CD8-positive, alpha-beta memory T cell (primary cell): ENCODE results near the gene SHISAL1. TPM values are rescaled to one million over a fixed set of nuclear protein-coding genes. Genes with fewer than 3 reads are reported as not detected.

Experiments used
- CTCF ChIA-PET: fragments of 350-600 bp; sonication (Branson Sonifier 250); formaldehyde crosslinking; loops from one replicate; lab custom pipeline; 2021; ENCODE audit warnings: antibody characterized with exemption; lab: Charles Lee
- POLR2A ChIA-PET: fragments of 350-600 bp; sonication (Branson Sonifier 250); formaldehyde crosslinking; loops from one replicate; lab custom pipeline; 2021; ENCODE audit warnings: antibody characterized with exemption; lab: Charles Lee
- DNase-seq, 5 donors: peaks; one replicate each; pipeline versions ENCODE4 v3.0.0 to v3.0.0-alpha.2; 2020 to 2022; ENCODE audit warnings: mixed read lengths in 1 of 5
- H3K27ac ChIP-seq: one replicate; pipeline ENCODE4 v1.7.0; 2013; ENCODE audit warnings: low read depth, mild to moderate bottlenecking, low read length, moderate library complexity
- H3K27me3 ChIP-seq: 2 replicates; pipeline ENCODE4 v1.7.0; 2013; ENCODE audit warnings: low read length, mild to moderate bottlenecking; ENCODE audit not compliant: insufficient read depth, poor library complexity, severe bottlenecking
- H3K36me3 ChIP-seq: 2 replicates; pipeline ENCODE4 v1.7.0; 2013; ENCODE audit warnings: mild to moderate bottlenecking, low read length, moderate library complexity; ENCODE audit not compliant: insufficient read depth
- H3K4me1 ChIP-seq: 2 replicates; pipeline ENCODE4 v1.7.0; 2013; ENCODE audit warnings: mild to moderate bottlenecking, low read length, moderate library complexity; ENCODE audit not compliant: insufficient read depth
- H3K4me3 ChIP-seq: 2 replicates; pipeline ENCODE4 v1.7.0; 2013; ENCODE audit warnings: mild to moderate bottlenecking, low read length
- H3K9me3 ChIP-seq: 2 replicates; pipeline ENCODE4 v1.7.0; 2013; ENCODE audit warnings: mild to moderate bottlenecking, low read length
- H3K27ac Mint-ChIP-seq, 8 donors: one replicate each; pipeline ENCODE4 v1.8.0; 2020 to 2021; ENCODE audit warnings: mixed read lengths in 8 of 8, mild to moderate bottlenecking in 6 of 8, inconsistent platforms in 3 of 8, moderate library complexity in 3 of 8
- H3K27me3 Mint-ChIP-seq, 2 donors: one replicate each; pipeline ENCODE4 v1.8.0; 2020 to 2021; ENCODE audit warnings: mixed read lengths in 2 of 2, mild to moderate bottlenecking in 1 of 2, moderate library complexity in 1 of 2
- H3K36me3 Mint-ChIP-seq, 3 donors: one replicate each; pipeline ENCODE4 v1.8.0; 2020 to 2021; ENCODE audit warnings: mixed read lengths in 3 of 3, inconsistent platforms in 1 of 3, mild to moderate bottlenecking in 1 of 3
- H3K4me1 Mint-ChIP-seq, 3 donors: one replicate each; pipeline ENCODE4 v1.8.0; 2020 to 2021; ENCODE audit warnings: mixed read lengths in 3 of 3, inconsistent platforms in 1 of 3, mild to moderate bottlenecking in 1 of 3
- H3K4me3 Mint-ChIP-seq, 7 donors: one replicate each; pipeline ENCODE4 v1.8.0; 2020 to 2021; ENCODE audit warnings: mixed read lengths in 7 of 7, mild to moderate bottlenecking in 6 of 7, moderate library complexity in 4 of 7, inconsistent platforms in 2 of 7
- H3K9me3 Mint-ChIP-seq, 5 donors: one replicate each; pipeline ENCODE4 v1.8.0; 2020 to 2022; ENCODE audit warnings: mixed read lengths in 5 of 5, mild to moderate bottlenecking in 3 of 5, moderate library complexity in 2 of 5, inconsistent platforms in 1 of 5
- polyA plus RNA-seq: library from polyadenylated mRNA; unstranded; fragments of 300-500 nt; fragmentation: Illumina TruSeq; gene quantifications from one replicate; pipeline ENCODE4 v1.2.3, GENCODE V29; 2021
- total RNA-seq, 2 experiments: library from RNA; stranded (reverse); gene quantifications; one replicate each; pipeline ENCODE4 v1.2.3, GENCODE V29; 2021

SHISAL1 gene
- total and polyA plus RNA-seq, 3 experiments from 2014 or later, result not detected

DNA sequence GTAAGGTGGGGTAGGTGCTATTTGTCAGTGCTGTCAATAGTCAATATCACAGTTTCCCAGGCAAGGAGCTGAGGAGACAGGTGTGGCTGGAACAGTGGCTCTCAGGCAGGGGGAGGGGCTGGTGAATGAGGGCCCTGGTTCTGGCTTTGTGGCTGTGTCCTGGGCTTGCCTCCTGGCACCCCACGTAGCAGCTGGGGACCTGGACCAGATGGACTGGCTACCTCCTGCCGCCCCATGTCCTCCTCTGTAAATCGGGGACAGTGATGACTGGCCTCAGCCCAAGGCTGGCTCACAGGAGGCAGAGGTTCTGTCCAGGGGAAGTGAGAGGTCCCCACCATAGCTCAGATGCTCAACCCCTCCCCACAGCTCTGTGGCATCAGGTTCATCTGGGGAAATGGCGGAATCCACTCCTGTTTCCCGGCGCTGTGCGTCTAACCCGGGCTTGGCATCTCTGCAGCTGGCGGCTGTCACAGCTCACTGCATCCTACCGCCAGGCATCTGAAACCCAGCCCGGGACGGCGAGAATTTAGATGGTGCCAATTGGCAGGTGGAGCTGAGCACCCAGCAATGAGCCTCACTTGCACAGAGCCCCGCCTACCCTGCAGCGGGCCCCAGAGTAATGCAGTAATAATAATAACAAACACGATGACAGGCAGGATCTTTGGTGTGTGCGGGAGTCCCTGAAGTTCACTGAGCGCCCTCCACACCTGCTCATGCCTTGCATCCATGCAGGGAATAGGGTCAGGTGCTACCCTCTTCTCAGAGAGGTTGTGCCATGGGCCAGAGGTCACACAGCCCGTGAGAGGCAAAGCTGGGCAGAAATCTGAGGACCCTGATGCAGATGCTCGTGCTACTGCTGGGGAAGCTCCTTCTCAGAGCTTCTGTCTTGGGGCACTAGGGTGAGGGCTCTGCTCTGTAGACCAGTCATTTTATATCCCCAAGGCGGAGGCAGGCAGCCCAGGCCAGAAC is 27.8 kb upstream of the SHISAL1 start:
- CTCF ChIA-PET, result no interaction called here
- Histone ChIP-seq H3K36me3 (no peaks in the 10 kb centered on the region), H3K27me3 (no peaks in the 10 kb centered on the region), H3K4me3 (no peak overlapping the region), H3K4me1 (no peaks in the 10 kb centered on the region), H3K9me3 (no peaks in the 10 kb centered on the region), H3K27ac (no peak overlapping the region)
- POLR2A ChIA-PET, result no interaction called here
- Mint-ChIP-seq H3K27ac (no peak overlapping the region), H3K27me3 (peaks cover 0 to 3% of the 10 kb centered on the region in 2 donors), H3K36me3 (no peaks in the 10 kb centered on the region), H3K4me1 (no peaks in the 10 kb centered on the region), H3K4me3 (no peak overlapping the region), H3K9me3 (no peaks in the 10 kb centered on the region)
- no peak for DNase-seq

DNA sequence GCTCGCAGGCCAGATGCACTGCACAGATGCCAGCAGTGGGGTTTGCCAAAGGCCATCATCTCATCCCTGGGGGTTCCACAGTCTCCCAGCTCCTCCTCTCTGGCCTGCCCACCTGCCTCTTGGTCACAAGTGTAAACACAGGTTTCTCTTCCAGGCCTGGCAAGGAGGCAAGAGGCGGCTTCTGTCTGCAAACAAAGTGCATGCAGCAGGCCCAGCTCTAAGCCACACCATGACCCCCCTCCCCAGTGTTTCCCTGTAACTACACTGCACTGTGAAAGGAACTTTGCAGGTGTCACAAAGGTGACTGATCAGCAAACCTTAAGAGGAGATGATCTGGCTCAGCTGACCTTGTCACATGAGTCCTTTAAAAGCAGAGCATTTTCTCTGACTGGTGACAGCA is 26.2 kb upstream of the SHISAL1 start:
- DNase-seq, result no peak
- no peaks in the 10 kb centered on the region for H3K4me1 ChIP-seq
- H3K9me3 ChIP-seq, result no peaks in the 10 kb centered on the region
- no peaks in the 10 kb centered on the region for H3K36me3 Mint-ChIP-seq
- no peaks in the 10 kb centered on the region for H3K4me1 Mint-ChIP-seq
- no peaks in the 10 kb centered on the region for H3K36me3 ChIP-seq
- peak overlapping the region in 1 of 8 donors; percentile 57 for H3K27ac Mint-ChIP-seq
- ChIA-PET POLR2A (no interaction called here), CTCF (no interaction called here)
- H3K27ac ChIP-seq, result no peak overlapping the region
- no peak overlapping the region for H3K4me3 ChIP-seq
- no peaks in the 10 kb centered on the region for H3K9me3 Mint-ChIP-seq
- no peak overlapping the region for H3K4me3 Mint-ChIP-seq
- peaks cover 0 to 2% of the 10 kb centered on the region in 2 donors for H3K27me3 Mint-ChIP-seq
- H3K27me3 ChIP-seq, result no peaks in the 10 kb centered on the region

DNA sequence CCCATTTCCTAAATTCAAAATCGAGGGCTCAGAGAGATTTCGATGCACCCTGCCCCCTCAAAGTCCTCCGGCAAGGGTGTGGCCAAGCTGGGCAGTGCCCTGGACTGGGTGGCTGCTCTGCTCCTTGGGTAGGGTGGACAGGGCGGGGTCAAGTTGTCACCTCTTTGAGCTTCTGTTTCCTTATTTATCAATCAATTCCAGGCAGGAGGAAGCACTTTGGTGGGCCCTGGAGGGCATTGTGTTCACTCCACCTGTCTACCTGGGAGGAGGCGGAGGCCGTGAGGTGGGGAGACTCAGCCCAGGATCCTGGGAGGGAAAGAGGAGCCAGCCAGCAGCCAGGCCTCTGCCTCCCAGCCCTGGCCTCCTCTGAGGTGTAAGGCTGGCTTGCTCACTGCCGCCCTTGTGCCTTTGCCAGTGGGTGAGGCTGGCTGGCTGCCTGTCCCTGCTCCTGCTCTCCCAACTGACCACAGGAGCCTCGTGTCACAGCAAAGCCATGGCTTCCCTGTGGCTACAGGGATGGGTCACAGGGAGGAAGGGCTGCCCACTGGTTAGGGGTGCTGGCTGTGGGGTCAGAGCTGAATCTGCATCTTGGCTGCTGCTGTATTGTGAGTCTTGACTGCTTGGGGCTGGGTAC is 25.5 kb upstream of the SHISAL1 start:
- Histone ChIP-seq H3K27ac (no peak overlapping the region), H3K36me3 (no peaks in the 10 kb centered on the region), H3K4me3 (no peak overlapping the region), H3K4me1 (no peaks in the 10 kb centered on the region), H3K27me3 (peaks cover 2% of the 10 kb centered on the region), H3K9me3 (no peaks in the 10 kb centered on the region)
- no peak for DNase-seq
- ChIA-PET CTCF (no interaction called here), POLR2A (no interaction called here)
- Mint-ChIP-seq H3K27me3 (no peaks in the 10 kb centered on the region), H3K9me3 (no peaks in the 10 kb centered on the region), H3K27ac (no peak overlapping the region), H3K4me1 (no peaks in the 10 kb centered on the region), H3K36me3 (no peaks in the 10 kb centered on the region), H3K4me3 (no peak overlapping the region)

DNA sequence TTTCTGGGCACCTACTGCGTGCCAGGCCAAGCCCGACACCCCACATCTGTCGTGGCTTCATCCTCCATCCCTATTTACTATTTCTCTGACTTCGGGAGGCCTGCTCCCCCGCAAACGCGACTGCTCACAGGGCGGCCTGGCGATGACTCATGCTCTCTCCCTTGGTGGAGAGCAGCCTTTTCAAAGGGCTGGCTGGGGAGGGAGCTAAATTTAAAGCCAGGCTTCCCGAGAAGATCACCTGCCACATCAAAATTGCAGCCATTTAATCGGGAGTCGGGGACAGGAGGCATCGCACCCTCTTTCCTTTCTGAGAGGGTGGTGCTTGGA is 24.9 kb upstream of the SHISAL1 start:
- Mint-ChIP-seq H3K4me3 (no peak overlapping the region), H3K36me3 (no peaks in the 10 kb centered on the region), H3K4me1 (peaks cover 0 to 2% (median 0%) of the 10 kb centered on the region in 3 donors), H3K9me3 (no peaks in the 10 kb centered on the region), H3K27ac (no peak overlapping the region), H3K27me3 (peaks cover 0 to 4% of the 10 kb centered on the region in 2 donors)
- CTCF ChIA-PET, result no interaction called here
- Histone ChIP-seq H3K4me3 (no peak overlapping the region), H3K4me1 (no peaks in the 10 kb centered on the region), H3K27me3 (peaks cover 8% of the 10 kb centered on the region), H3K9me3 (no peaks in the 10 kb centered on the region), H3K27ac (no peak overlapping the region), H3K36me3 (no peaks in the 10 kb centered on the region)
- DNase-seq, result no peak
- POLR2A ChIA-PET, result no interaction called here

DNA sequence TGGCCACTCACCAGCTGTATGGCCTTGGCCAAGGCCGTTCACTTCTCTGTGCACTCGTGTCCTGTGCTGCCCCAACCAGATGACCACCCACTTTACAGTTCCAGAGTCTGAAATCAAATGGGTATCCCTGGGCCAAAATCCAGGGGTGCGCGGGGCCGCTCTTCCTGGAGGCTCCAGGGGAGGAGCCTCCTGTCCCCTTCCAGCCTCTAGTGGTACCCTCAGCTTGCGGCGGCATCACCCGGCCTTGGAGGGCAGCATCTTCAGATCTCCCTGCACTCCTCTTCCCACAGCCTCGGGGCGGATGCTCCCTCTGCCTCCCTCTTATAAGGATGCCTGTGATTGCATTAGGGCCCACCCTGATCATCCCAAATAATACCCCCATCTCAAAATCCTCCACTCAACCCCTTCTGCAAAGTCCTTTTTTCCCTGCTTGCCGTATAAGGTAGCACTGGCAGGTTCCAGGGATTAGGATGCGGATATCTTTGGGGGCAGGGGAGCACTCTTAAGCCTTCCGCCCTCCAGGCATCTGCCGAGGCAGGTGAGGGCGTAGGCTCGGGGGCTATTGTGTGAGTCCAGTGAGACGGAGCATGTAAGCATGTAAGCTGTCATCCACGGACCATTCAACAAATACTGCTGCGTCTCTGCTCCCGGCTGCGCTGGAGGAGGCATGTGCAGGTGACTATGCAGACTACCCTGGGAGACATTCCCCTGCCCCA is 24.4 kb upstream of the SHISAL1 start:
- no peak overlapping the region for H3K4me3 ChIP-seq
- H3K4me1 ChIP-seq, result peaks cover 1% of the 10 kb centered on the region
- ChIA-PET POLR2A (no interaction called here), CTCF (no interaction called here)
- no peaks in the 10 kb centered on the region for H3K36me3 ChIP-seq
- H3K4me3 Mint-ChIP-seq, result no peak overlapping the region
- peaks cover 13% of the 10 kb centered on the region for H3K27me3 ChIP-seq
- H3K27ac Mint-ChIP-seq, result peak overlapping the region in 1 of 8 donors; percentile 38
- H3K36me3 Mint-ChIP-seq, result no peaks in the 10 kb centered on the region
- no peak for DNase-seq
- H3K27me3 Mint-ChIP-seq, result peaks cover 4 to 8% of the 10 kb centered on the region in 2 donors
- no peaks in the 10 kb centered on the region for H3K9me3 Mint-ChIP-seq
- peaks cover under 1 to 6% (median 3%) of the 10 kb centered on the region in 3 donors for H3K4me1 Mint-ChIP-seq
- H3K9me3 ChIP-seq, result no peaks in the 10 kb centered on the region
- no peak overlapping the region for H3K27ac ChIP-seq

DNA sequence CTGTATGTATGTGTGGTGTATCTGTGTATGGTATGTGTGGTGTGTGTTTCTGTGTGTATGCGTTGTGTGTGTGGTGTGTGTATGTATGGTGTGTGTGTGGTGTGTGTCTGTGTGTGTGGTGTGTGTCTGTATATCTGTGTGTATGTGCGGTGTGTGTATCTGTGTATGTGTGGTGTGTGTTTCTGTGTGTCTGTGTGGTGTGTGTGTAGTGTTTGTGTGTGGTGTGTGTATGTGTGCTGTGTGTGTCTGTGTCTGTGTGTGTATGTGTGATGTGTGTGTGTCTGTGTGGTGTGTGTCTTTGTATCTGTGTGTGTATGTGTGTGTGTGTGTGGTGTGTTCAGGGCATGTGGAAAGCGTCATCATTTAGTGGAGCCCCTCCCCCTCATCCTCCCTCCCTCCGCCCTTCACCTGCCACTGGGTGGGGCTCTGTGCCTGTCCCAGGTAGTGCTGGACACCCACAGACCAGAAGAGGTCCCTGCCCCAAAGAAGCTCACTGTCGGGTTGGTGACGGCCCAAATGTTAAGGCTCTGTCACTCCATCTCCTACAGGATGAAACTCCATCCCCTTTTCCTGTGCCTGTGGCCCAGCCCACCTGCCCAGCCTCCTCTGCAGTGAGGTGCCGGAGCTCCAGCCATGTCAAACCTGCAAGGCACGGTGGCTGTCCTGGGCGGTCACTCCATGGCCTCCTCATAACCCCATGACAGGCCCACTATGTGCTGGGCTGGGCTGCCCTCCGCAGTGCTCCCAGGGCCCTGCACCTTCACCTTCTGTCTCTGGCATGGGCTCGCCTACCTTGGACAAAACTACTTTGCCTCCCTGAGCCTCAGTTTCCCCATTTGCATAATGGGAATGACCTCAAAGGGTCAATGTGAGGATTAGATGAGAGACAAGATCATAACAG is 23.4 kb upstream of the SHISAL1 start:
- Mint-ChIP-seq H3K9me3 (no peaks in the 10 kb centered on the region), H3K27me3 (peaks cover 7 to 11% of the 10 kb centered on the region in 2 donors), H3K4me1 (peaks cover 4 to 9% (median 6%) of the 10 kb centered on the region in 3 donors), H3K36me3 (no peaks in the 10 kb centered on the region), H3K4me3 (no peak overlapping the region), H3K27ac (peak overlapping the region in 1 of 8 donors; percentile 47)
- no peak overlapping the region for H3K4me3 ChIP-seq
- H3K36me3 ChIP-seq, result no peaks in the 10 kb centered on the region
- DNase-seq, result no peak
- no peaks in the 10 kb centered on the region for H3K9me3 ChIP-seq
- ChIA-PET POLR2A (no interaction called here), CTCF (no interaction called here)
- no peak overlapping the region for H3K27ac ChIP-seq
- H3K27me3 ChIP-seq, result peaks cover 15% of the 10 kb centered on the region
- peaks cover 3% of the 10 kb centered on the region for H3K4me1 ChIP-seq

DNA sequence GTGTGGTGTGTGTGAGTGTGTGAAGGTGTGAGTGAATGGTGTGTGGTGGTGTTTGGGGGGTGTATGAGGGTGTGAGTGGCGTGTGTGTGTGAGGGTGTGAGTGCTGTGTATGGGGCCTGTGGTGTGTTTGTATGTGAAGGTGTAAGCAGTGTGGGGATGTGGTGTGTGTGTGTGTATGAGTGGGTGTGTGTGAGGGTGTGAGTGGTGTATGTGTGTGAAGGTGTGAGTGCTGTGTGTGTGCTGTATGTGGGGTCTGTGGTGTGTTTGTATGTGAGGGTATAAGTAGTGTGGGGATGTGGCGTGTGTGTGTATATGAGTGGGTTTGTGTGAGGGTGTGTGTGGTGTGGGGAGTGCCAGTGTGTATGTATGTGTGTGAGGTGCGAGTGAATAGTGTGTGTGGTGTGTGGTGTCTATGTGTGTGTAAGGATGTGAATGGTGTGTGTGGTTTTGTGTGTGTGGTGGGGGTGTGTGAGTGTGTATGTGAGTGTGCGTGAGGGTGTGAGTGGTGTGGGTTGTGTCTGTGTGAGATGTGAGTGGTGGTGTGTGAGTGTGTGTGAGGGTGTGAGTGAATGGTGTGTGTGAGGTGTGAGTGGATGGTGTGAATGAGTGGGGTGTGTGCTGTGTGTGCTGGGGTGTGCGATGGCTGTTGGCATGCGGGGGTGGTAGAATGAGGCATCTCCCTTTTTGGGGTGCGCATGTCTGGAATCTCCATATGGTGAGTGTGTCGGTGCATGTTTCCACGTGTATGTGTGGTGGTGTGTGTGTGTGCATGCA is 22.5 kb upstream of the SHISAL1 start:
- Mint-ChIP-seq H3K4me1 (peaks cover 4 to 11% (median 8%) of the 10 kb centered on the region in 3 donors), H3K27me3 (peaks cover 10 to 13% of the 10 kb centered on the region in 2 donors), H3K9me3 (no peaks in the 10 kb centered on the region), H3K4me3 (no peak overlapping the region), H3K36me3 (no peaks in the 10 kb centered on the region), H3K27ac (no peak overlapping the region)
- no peaks in the 10 kb centered on the region for H3K9me3 ChIP-seq
- ChIA-PET POLR2A (no interaction called here), CTCF (no interaction called here)
- no peaks in the 10 kb centered on the region for H3K36me3 ChIP-seq
- H3K4me3 ChIP-seq, result no peak overlapping the region
- DNase-seq, result no peak
- no peak overlapping the region for H3K27ac ChIP-seq
- H3K4me1 ChIP-seq, result peaks cover 3% of the 10 kb centered on the region
- H3K27me3 ChIP-seq, result peaks cover 17% of the 10 kb centered on the region
